Immature natural killer cell (primary cell): ENCODE measurements around the gene SHOX. TPM values are rescaled to one million over a fixed set of nuclear protein-coding genes. Genes with fewer than 3 reads are reported as not detected.
"Not testable (repeated sequence)": the region's sequence is repeated elsewhere in the genome, so short reads cannot be mapped to it uniquely, and the experiment has no call there.

ENCODE experiments used
- DNase-seq, 3 donors: peaks; one replicate each; pipeline ENCODE4 v3.0.0; 2022; ENCODE audit warnings: mixed read lengths in 1 of 3
- H3K27ac Mint-ChIP-seq, 6 donors: one replicate each; pipeline ENCODE4 v1.8.0; 2020; ENCODE audit warnings: mixed read lengths in 6 of 6, mild to moderate bottlenecking in 5 of 6, inconsistent platforms in 4 of 6, moderate library complexity in 3 of 6
- H3K27me3 Mint-ChIP-seq, 3 donors: one replicate each; pipeline ENCODE4 v1.8.0; 2020 to 2021; ENCODE audit warnings: low read depth in 3 of 3, mild to moderate bottlenecking in 3 of 3, mixed read lengths in 3 of 3, moderate library complexity in 3 of 3, inconsistent platforms in 1 of 3
- H3K36me3 Mint-ChIP-seq, 3 donors: one replicate each; pipeline ENCODE4 v1.8.0; 2020; ENCODE audit warnings: mixed read lengths in 3 of 3, inconsistent platforms in 2 of 3, mild to moderate bottlenecking in 2 of 3
- H3K4me1 Mint-ChIP-seq, 2 donors: one replicate each; pipeline ENCODE4 v1.8.0; 2020; ENCODE audit warnings: inconsistent platforms in 2 of 2, mild to moderate bottlenecking in 2 of 2, mixed read lengths in 2 of 2, moderate library complexity in 1 of 2
- H3K4me3 Mint-ChIP-seq, 5 donors: one replicate each; pipeline ENCODE4 v1.8.0; 2020; ENCODE audit warnings: mild to moderate bottlenecking in 5 of 5, mixed read lengths in 5 of 5, inconsistent platforms in 3 of 5, moderate library complexity in 3 of 5
- H3K9me3 Mint-ChIP-seq, 6 donors: one replicate each; pipeline ENCODE4 v1.8.0; 2020; ENCODE audit warnings: mild to moderate bottlenecking in 6 of 6, mixed read lengths in 6 of 6, inconsistent platforms in 4 of 6, moderate library complexity in 3 of 6
- polyA plus RNA-seq, 3 donors: library from polyadenylated mRNA; unstranded; fragments of 300-500 nt; fragmentation: Illumina TruSeq; gene quantifications; one replicate each; pipeline ENCODE4 v1.2.3, GENCODE V29; 2021

Gene SHOX
- not detected for polyA plus RNA-seq

DNA sequence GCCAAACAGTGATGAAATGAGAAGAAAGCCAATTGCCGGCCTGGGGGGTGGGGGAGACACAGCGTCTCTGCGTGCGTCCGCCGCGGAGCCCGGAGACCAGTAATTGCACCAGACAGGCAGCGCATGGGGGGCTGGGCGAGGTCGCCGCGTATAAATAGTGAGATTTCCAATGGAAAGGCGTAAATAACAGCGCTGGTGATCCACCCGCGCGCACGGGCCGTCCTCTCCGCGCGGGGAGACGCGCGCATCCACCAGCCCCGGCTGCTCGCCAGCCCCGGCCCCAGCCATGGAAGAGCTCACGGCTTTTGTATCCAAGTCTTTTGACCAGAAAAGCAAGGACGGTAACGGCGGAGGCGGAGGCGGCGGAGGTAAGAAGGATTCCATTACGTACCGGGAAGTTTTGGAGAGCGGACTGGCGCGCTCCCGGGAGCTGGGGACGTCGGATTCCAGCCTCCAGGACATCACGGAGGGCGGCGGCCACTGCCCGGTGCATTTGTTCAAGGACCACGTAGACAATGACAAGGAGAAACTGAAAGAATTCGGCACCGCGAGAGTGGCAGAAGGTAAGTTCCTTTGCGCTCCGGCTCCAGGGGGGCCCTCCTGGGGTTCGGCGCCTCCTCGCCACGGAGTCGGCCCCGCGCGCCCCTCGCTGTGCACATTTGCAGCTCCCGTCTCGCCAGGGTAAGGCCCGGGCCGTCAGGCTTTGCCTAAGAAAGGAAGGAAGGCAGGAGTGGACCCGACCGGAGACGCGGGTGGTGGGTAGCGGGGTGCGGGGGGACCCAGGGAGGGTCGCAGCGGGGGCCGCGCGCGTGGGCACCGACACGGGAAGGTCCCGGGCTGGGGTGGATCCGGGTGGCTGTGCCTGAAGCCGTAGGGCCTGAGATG is at the start of gene SHOX:
SHOX (plus strand) TSS at position 180 of the 885 bp plus-strand sequence; CDS start at position 287, 107 bp downstream.
- no peak within 1 kb of the TSS for H3K27ac Mint-ChIP-seq
- H3K4me3 Mint-ChIP-seq: no peak within 1 kb of the TSS

GRCh38 chrX:581066-581465 is 49.5 kb upstream of the SHOX start:
- DNase-seq: no peak
- H3K27ac Mint-ChIP-seq: no peak overlapping the region
- H3K4me1 Mint-ChIP-seq: no peaks in the 10 kb centered on the region
- no peak overlapping the region for H3K4me3 Mint-ChIP-seq
- H3K36me3 Mint-ChIP-seq: no peaks in the 10 kb centered on the region
- peaks cover 0 to 3% (median 0%) of the 10 kb centered on the region in 6 donors for H3K9me3 Mint-ChIP-seq
- peaks cover 2 to 4% (median 2%) of the 10 kb centered on the region in 3 donors for H3K27me3 Mint-ChIP-seq

More for the DNA sequence above, at the start of gene SHOX:
- Mint-ChIP-seq H3K36me3 (peaks cover 4 to 10% (median 4%) of the 10 kb centered on the region in 3 donors), H3K9me3 (peaks cover 0 to 2% (median 0%) of the 10 kb centered on the region in 6 donors), H3K27me3 (peaks cover 11 to 37% (median 24%) of the 10 kb centered on the region in 3 donors), H3K4me1 (peaks cover 0 to 7% of the 10 kb centered on the region in 2 donors)
- no peak for DNase-seq

- Mint-ChIP-seq H3K27ac (no peak overlapping the region), H3K27me3 (peaks cover 2 to 4% (median 2%) of the 10 kb centered on the region in 3 donors), H3K9me3 (peaks cover 0 to 3% (median 0%) of the 10 kb centered on the region in 6 donors), H3K36me3 (no peaks in the 10 kb centered on the region), H3K4me3 (no peak overlapping the region), H3K4me1 (no peaks in the 10 kb centered on the region)
- no peak for DNase-seq
Observed at GRCh38 chrX:581720-582298, 48.8 kb upstream of the SHOX start.

DNA sequence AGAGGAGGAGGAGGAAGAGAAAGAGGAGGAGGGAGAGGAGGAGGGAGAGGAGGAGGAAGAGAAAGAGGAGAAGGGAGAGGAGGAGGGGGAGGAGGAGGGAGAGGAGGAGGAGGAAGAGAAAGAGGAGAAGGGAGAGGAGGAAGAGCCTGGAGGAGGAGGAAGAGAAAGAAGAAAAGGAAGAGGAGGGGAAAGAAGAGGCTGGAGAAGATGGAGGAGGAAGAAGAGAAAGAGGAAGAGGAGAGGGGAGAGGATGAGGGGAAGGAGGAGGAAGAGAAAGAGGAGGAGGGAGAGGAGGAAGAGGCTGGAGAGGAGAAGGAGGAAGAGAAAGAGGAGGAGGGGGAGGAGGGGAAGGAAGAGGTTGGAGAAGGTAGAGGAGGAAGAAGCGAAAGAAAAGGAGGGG is 46.0 kb upstream of the SHOX start:
- Mint-ChIP-seq H3K9me3 (peaks cover 0 to 1% (median 0%) of the 10 kb centered on the region in 6 donors), H3K36me3 (no peaks in the 10 kb centered on the region), H3K4me1 (no peaks in the 10 kb centered on the region), H3K27me3 (peaks cover 0 to 2% (median 1%) of the 10 kb centered on the region in 3 donors), H3K27ac (no peak overlapping the region), H3K4me3 (no peak overlapping the region)
- no peak for DNase-seq

- DNase-seq: no peak
- Mint-ChIP-seq H3K4me3 (no peak overlapping the region), H3K27me3 (peaks cover 0 to 2% (median 1%) of the 10 kb centered on the region in 3 donors), H3K27ac (no peak overlapping the region), H3K9me3 (peaks cover 0 to 1% (median 0%) of the 10 kb centered on the region in 6 donors), H3K36me3 (no peaks in the 10 kb centered on the region), H3K4me1 (no peaks in the 10 kb centered on the region)
Observed at GRCh38 chrX:585115-585808, 45.3 kb upstream of the SHOX start.

- no peak overlapping the region for H3K4me3 Mint-ChIP-seq
- peaks cover 0 to 2% (median 1%) of the 10 kb centered on the region in 3 donors for H3K27me3 Mint-ChIP-seq
- peaks cover 0 to 1% (median 0%) of the 10 kb centered on the region in 6 donors for H3K9me3 Mint-ChIP-seq
- no peak overlapping the region for H3K27ac Mint-ChIP-seq
- no peak for DNase-seq
- no peaks in the 10 kb centered on the region for H3K36me3 Mint-ChIP-seq
- no peaks in the 10 kb centered on the region for H3K4me1 Mint-ChIP-seq
Observed at GRCh38 chrX:586351-586750, 44.2 kb upstream of the SHOX start.

DNA sequence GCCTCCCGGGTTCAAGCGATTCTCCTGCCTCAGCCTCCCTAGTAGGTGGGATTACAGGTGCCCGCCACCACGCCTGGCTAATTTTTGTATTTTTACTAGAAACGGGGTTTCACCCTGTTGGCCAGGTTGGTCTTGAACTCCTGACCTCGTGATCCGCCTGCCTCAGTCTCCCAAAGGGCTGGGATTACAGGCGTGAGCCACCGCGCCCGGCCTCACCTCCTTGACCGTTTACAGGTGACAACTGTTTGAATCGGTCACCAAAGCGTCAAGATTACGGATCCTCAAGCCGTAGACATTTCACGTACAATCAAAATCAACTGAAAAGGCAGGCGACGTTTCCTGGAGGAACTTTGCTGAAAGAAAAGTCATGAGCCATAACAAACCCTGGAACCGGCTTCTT is 41.3 kb upstream of the SHOX start:
- H3K36me3 Mint-ChIP-seq, H3K27ac Mint-ChIP-seq, H3K4me3 Mint-ChIP-seq, H3K4me1 Mint-ChIP-seq, H3K9me3 Mint-ChIP-seq, DNase-seq, H3K27me3 Mint-ChIP-seq: not testable (repeated sequence)

GRCh38 chrX:590693-591404 is 39.7 kb upstream of the SHOX start:
- H3K4me3 Mint-ChIP-seq: no peak overlapping the region
- peaks cover 0 to 3% (median under 1%) of the 10 kb centered on the region in 6 donors for H3K9me3 Mint-ChIP-seq

DNA sequence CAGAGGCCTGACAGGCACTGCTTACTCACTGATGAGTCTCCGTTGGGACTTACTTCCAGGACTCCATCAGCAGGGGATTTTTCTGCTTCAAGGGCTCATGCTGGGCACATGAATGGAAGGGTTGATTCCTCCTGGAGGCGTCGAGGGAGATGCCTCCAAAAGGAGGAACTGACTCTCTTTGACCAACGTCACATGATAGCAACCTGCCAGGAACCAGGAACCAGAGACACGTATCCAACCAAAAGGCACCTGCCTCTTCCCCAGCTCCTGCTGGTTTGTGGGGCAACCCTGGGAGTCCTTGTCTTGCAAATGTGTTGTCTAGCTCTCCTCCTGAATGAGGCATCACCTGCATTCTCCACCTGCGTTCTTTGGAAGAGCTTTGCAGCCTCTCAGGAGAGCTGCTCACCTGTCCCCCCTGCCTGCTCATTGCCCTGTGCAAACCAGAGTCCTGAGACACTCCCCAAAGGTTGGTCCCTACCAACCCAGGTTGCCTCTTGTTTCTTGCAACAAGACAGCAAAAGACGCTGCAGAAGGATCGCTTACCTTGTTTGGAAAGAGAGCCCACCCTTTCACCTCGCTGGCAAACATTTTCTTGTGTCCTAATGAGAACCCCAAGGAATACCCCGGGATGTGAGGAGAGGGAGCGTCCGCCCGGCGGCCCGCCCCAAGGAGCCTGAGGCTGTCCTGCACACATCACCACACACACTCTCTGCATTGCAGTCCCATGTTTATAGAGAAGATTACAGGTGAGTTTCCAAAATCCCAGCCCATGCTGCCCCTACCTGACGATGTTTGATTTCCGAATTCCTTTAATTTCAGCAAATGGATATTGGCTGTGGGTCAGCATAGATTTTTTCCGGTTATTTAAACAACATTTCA is 30.5 kb upstream of the SHOX start:
- DNase-seq: no peak
- no peak overlapping the region for H3K27ac Mint-ChIP-seq
- H3K36me3 Mint-ChIP-seq: no peaks in the 10 kb centered on the region
- H3K4me3 Mint-ChIP-seq: no peak overlapping the region
- H3K4me1 Mint-ChIP-seq: no peaks in the 10 kb centered on the region
- peaks cover 5 to 16% (median 6%) of the 10 kb centered on the region in 6 donors for H3K9me3 Mint-ChIP-seq
- peaks cover 0 to 1% (median 0%) of the 10 kb centered on the region in 3 donors for H3K27me3 Mint-ChIP-seq

More at GRCh38 chrX:590693-591404, 39.7 kb upstream of the SHOX start:
- Mint-ChIP-seq H3K27ac (no peak overlapping the region), H3K27me3 (no peaks in the 10 kb centered on the region), H3K4me1 (no peaks in the 10 kb centered on the region), H3K36me3 (no peaks in the 10 kb centered on the region)
- no peak for DNase-seq

DNA sequence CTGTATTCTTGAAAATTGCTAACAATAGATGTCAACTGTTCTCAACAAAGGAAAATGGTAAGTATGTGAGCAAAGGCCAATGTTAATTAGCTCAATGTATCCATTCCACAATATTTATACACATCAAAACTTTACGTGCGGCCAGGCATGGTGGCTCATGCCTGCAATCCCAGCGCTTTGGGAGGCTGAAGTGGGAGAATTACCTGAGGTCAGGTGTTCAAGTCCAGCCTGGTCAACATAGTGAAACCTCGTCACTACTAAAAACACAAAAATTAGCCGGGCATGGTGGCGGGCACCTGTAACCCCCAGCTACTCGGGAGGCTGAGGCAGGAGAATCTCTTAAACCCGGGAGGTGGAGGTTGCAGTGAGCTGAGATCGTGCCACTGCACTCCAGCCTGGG is 27.6 kb upstream of the SHOX start:
- H3K4me3 Mint-ChIP-seq, H3K27me3 Mint-ChIP-seq, DNase-seq, H3K9me3 Mint-ChIP-seq, H3K36me3 Mint-ChIP-seq, H3K4me1 Mint-ChIP-seq, H3K27ac Mint-ChIP-seq: not testable (repeated sequence)

- H3K4me1 Mint-ChIP-seq, H3K36me3 Mint-ChIP-seq, H3K4me3 Mint-ChIP-seq, H3K27me3 Mint-ChIP-seq, DNase-seq, H3K9me3 Mint-ChIP-seq, H3K27ac Mint-ChIP-seq: not testable (repeated sequence)
Observed at GRCh38 chrX:604616-605015, 26.0 kb upstream of the SHOX start.

GRCh38 chrX:608088-608487 is 22.5 kb upstream of the SHOX start:
- not testable (repeated sequence) for H3K36me3 Mint-ChIP-seq, H3K4me3 Mint-ChIP-seq, H3K4me1 Mint-ChIP-seq, DNase-seq, H3K27me3 Mint-ChIP-seq, H3K27ac Mint-ChIP-seq
- H3K9me3 Mint-ChIP-seq: peaks cover 0 to 23% (median 17%) of the 10 kb centered on the region in 6 donors

GRCh38 chrX:614136-614535 is 16.5 kb upstream of the SHOX start:
- no peak overlapping the region for H3K27ac Mint-ChIP-seq
- H3K4me3 Mint-ChIP-seq: no peak overlapping the region
- H3K9me3 Mint-ChIP-seq: peaks cover 0 to 25% (median 17%) of the 10 kb centered on the region in 6 donors
- DNase-seq: no peak
- H3K36me3 Mint-ChIP-seq: peaks cover 0 to 6% (median 0%) of the 10 kb centered on the region in 3 donors
- H3K27me3 Mint-ChIP-seq: peaks cover 0 to 5% (median 3%) of the 10 kb centered on the region in 3 donors
- H3K4me1 Mint-ChIP-seq: no peaks in the 10 kb centered on the region
